Liver (tissue), 3 donors: Measurements from ENCODE around the gene ALDH1A2.

Experiments
- EGR1 ChIP-seq, 2 donors: IDR thresholded peaks; 2 replicates each; pipeline ENCODE4 v1.6.1; 2016 to 2018; ENCODE audit warnings: antibody characterized with exemption in 2 of 2, low read depth in 2 of 2
- FOXA1 ChIP-seq: IDR thresholded peaks from 2 replicates; pipeline ENCODE4 v1.6.1; 2016; ENCODE audit warnings: antibody characterized with exemption
- GABPA ChIP-seq, 2 donors: IDR thresholded peaks in 1 of 2; conservative IDR thresholded peaks in 1 of 2; 2 replicates each; pipeline ENCODE4 v1.6.1; 2016; ENCODE audit warnings: antibody characterized with exemption in 2 of 2, mild to moderate bottlenecking in 1 of 2, moderate library complexity in 1 of 2
- HNF4G ChIP-seq: IDR thresholded peaks from 2 replicates; pipeline ENCODE4 v1.6.1; 2016; ENCODE audit warnings: antibody characterized with exemption
- JUND ChIP-seq, 2 donors: IDR thresholded peaks; 2 replicates each; pipeline ENCODE4 v1.6.1; 2016; ENCODE audit warnings: antibody characterized with exemption in 2 of 2
- RAD21 ChIP-seq, 2 donors: IDR thresholded peaks; 2 replicates each; pipeline ENCODE4 v1.6.1; 2016; ENCODE audit warnings: antibody characterized with exemption in 2 of 2, mild to moderate bottlenecking in 2 of 2
- REST ChIP-seq: IDR thresholded peaks from 2 replicates; pipeline ENCODE4 v1.6.1; 2016; ENCODE audit warnings: antibody characterized with exemption, mild to moderate bottlenecking
- RXRA ChIP-seq, 2 donors: IDR thresholded peaks; 2 replicates each; pipeline ENCODE4 v1.6.1; 2017 to 2018; ENCODE audit warnings: antibody characterized with exemption in 2 of 2, mild to moderate bottlenecking in 1 of 2
- TAF1 ChIP-seq: conservative IDR thresholded peaks from 2 replicates; pipeline ENCODE4 v1.6.1; 2016; ENCODE audit warnings: antibody characterized with exemption, mild to moderate bottlenecking
- YY1 ChIP-seq: IDR thresholded peaks from 2 replicates; pipeline ENCODE4 v1.6.1; 2016; ENCODE audit warnings: antibody characterized with exemption, mild to moderate bottlenecking
- TF ChIP-seq, protein P1 (sequence below): fragments of 150-350 bp; IDR thresholded peaks from 2 replicates; pipeline ENCODE4 v1.5.1; 2017; ENCODE audit warnings: improper control_type of control experiment, low read depth, low read length; ENCODE audit not compliant: missing input control
- TF ChIP-seq, protein P2 (sequence below): IDR thresholded peaks from 2 replicates; pipeline ENCODE4 v1.6.1; 2016; ENCODE audit warnings: antibody characterized with exemption
- TF ChIP-seq, protein P3 (sequence below): IDR thresholded peaks from 2 replicates; pipeline ENCODE4 v1.6.1; 2016; ENCODE audit warnings: antibody characterized with exemption
- donor health status: healthy.
- donor health status: healthy.

- TF ChIP-seq REST (no peak), RXRA (IDR thresholded peaks at IDR 0.05) (no peak), RAD21 (IDR thresholded peaks at IDR 0.05) (no peak), JUND (IDR thresholded peaks at IDR 0.05) (no peak), YY1 (no peak), EGR1 (IDR thresholded peaks at IDR 0.05; ENCODE audit: low read depth in 2 of 2) (no peak), GABPA (IDR thresholded peaks at IDR 0.05 in 1 of 2, conservative IDR thresholded peaks at IDR 0.05 in 1 of 2) (no peak), TAF1 (no peak), HNF4G (no peak), FOXA1 (no peak)
- TF ChIP-seq, protein P1, sequence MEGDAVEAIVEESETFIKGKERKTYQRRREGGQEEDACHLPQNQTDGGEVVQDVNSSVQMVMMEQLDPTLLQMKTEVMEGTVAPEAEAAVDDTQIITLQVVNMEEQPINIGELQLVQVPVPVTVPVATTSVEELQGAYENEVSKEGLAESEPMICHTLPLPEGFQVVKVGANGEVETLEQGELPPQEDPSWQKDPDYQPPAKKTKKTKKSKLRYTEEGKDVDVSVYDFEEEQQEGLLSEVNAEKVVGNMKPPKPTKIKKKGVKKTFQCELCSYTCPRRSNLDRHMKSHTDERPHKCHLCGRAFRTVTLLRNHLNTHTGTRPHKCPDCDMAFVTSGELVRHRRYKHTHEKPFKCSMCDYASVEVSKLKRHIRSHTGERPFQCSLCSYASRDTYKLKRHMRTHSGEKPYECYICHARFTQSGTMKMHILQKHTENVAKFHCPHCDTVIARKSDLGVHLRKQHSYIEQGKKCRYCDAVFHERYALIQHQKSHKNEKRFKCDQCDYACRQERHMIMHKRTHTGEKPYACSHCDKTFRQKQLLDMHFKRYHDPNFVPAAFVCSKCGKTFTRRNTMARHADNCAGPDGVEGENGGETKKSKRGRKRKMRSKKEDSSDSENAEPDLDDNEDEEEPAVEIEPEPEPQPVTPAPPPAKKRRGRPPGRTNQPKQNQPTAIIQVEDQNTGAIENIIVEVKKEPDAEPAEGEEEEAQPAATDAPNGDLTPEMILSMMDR = no peak
- TF ChIP-seq, protein P2, sequence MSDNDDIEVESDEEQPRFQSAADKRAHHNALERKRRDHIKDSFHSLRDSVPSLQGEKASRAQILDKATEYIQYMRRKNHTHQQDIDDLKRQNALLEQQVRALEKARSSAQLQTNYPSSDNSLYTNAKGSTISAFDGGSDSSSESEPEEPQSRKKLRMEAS = no peak
- TF ChIP-seq, protein P3, sequence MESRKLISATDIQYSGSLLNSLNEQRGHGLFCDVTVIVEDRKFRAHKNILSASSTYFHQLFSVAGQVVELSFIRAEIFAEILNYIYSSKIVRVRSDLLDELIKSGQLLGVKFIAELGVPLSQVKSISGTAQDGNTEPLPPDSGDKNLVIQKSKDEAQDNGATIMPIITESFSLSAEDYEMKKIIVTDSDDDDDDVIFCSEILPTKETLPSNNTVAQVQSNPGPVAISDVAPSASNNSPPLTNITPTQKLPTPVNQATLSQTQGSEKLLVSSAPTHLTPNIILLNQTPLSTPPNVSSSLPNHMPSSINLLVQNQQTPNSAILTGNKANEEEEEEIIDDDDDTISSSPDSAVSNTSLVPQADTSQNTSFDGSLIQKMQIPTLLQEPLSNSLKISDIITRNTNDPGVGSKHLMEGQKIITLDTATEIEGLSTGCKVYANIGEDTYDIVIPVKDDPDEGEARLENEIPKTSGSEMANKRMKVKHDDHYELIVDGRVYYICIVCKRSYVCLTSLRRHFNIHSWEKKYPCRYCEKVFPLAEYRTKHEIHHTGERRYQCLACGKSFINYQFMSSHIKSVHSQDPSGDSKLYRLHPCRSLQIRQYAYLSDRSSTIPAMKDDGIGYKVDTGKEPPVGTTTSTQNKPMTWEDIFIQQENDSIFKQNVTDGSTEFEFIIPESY = no peak
These were observed 17.2 kb downstream of the ALDH1A2 start for GRCh38 chr15:58048261-58048660.
